ENCODE results near the gene AKR1C3.
"Not testable (repeated sequence)": the region's sequence is repeated elsewhere in the genome, so short reads cannot be mapped to it uniquely, and the experiment has no call there.

AKR1C3 gene

GRCh38 chr10:5094265-5095205 is at the start of gene AKR1C3:
TSS of gene AKR1C3 (plus strand) at chr10:5094414. CDS start at chr10:5094445, 31 bp downstream.
- no peak for DNase-seq

DNA sequence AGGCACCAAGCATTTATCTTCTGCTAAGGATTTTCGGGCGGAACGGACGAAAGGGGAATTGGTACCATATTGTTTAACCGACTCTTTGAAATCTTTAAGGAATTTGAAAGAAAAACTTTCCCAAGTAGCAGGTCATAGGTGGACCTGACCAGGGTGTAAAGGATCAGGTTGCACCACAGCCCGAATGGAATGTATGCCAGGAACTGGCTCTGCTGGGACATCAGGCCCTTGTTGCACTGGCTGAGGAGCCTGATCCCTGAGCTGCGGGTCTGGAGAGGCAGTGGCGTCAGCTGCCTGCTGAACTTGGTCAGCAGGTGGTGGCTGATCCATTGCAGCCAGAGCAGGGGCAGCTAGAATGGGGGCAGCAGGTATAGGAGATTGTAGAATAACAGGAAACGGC is 49.1 kb upstream of the AKR1C3 start:
- no peak for DNase-seq

GRCh38 chr10:5046410-5046809 is 47.8 kb upstream of the AKR1C3 start:
- no peak for DNase-seq

- not testable (repeated sequence) for DNase-seq
Observed at GRCh38 chr10:5047055-5047454, 47.2 kb upstream of the AKR1C3 start.

- no peak for DNase-seq
Observed at GRCh38 chr10:5047912-5048628, 46.1 kb upstream of the AKR1C3 start.

DNA sequence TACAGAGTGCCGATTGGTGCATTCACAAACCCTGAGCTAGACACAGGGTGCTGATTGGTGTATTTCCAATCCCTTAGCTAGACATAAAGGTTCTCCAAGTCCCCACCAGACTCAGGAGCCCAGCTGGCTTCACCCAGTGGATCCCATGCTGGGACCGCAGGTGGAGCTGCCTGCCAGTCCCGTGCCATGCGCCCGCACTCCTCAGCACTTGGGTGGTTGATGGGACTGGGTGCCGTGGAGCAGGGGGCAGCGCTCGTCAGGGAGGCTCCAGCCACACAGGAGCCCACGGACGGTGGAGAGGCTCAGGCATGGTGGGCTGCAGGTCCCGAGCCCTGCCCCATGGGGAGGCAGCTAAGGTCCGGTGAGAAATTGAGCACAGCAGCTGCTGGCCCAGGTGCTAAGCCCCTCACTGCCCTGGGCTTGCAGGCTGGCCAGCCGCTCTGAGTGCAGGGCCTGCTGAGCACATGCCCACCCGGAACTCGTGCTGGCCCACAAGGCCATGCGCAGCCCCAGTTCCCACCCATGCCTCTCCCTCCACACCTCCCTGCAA is 41.2 kb upstream of the AKR1C3 start:
- not testable (repeated sequence) for DNase-seq

DNA sequence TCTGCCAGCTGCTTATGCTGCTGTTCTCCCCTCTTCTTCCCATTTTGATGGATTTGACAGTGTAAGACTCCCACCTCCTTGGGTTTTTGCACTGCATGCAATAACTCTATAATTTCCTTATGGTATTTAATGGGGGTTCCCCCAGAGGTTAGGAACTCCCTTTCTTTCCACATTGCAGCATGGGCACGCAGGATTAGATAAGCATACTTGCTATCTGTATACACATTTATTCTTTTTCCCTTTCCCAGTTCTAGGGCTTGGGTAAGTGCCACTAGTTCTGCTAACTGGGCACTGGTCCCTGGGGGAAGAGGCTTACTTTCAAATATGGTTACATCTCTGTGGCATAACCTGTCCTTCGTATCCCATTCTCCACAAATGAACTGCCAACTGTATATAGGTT is 39.4 kb upstream of the AKR1C3 start:
- not testable (repeated sequence) for DNase-seq

GRCh38 chr10:5059267-5059666 is 34.9 kb upstream of the AKR1C3 start:
- DNase-seq, result not testable (repeated sequence)

- not testable (repeated sequence) for DNase-seq
Observed at GRCh38 chr10:5060791-5061190, 33.4 kb upstream of the AKR1C3 start.

GRCh38 chr10:5064656-5065055 is 29.6 kb upstream of the AKR1C3 start:
- DNase-seq, result no peak

- DNase-seq, result no peak
Observed at GRCh38 chr10:5068274-5068984, 25.8 kb upstream of the AKR1C3 start.

GRCh38 chr10:5070648-5071410 is 23.4 kb upstream of the AKR1C3 start:
- no peak for DNase-seq

DNA sequence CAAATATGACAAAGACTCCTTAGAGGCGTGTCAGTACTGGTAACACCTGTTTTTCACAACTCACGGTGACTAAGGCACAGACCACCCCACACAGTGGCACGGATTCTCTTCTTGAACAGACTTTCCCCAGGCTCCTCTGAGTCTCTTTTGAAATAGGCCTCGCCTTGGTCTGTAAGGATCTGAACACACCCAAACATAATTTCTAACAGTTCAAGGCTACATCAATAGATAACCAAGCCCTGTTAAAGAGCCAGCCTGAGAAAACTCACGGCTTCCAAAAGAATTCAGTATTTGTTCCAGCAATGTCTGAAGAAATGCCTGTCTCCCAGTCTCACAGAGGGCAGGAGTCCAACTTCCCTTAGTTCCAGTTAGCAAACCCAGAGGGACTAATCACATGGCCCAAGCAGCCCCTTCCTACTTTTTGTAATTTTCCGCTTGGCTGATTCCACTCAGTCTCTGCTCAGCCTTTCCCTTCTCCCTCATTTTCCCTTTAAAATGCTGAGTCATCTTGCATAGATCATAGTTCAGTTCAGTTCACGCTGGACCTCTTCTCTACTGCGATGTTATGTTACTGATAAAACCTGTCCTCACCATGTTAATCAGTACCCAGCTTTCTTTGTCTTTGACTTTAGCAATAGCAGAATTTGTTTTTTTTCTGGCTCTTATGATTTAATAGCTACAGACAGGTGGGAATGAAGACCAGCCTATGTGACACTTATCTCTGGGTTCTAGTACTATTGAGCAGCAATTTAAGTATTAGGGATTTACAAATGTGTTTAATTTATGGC is 22.6 kb upstream of the AKR1C3 start:
- DNase-seq, result peak; percentile 26

DNA sequence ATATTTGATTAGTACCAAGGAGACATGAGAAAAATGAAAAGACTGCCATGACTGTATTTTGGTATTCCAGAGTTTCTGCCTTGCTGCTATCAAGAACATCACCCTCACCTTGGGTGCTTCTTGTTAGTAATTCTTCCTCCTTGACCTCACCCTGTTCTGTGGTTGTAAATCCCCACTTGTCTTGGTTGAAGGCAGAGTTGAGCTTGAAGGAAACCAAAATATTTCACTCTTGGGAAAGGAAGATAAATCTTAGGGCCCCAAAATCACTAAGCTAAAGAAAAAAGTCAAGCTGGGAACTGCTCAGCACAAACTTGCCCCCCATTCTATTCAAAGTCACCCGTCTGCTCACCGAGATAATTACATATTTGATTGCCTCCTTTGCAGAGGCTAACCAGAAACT is 20.6 kb upstream of the AKR1C3 start:
- no peak for DNase-seq

- no peak for DNase-seq
Observed at GRCh38 chr10:5076615-5077014, 17.6 kb upstream of the AKR1C3 start.

DNA sequence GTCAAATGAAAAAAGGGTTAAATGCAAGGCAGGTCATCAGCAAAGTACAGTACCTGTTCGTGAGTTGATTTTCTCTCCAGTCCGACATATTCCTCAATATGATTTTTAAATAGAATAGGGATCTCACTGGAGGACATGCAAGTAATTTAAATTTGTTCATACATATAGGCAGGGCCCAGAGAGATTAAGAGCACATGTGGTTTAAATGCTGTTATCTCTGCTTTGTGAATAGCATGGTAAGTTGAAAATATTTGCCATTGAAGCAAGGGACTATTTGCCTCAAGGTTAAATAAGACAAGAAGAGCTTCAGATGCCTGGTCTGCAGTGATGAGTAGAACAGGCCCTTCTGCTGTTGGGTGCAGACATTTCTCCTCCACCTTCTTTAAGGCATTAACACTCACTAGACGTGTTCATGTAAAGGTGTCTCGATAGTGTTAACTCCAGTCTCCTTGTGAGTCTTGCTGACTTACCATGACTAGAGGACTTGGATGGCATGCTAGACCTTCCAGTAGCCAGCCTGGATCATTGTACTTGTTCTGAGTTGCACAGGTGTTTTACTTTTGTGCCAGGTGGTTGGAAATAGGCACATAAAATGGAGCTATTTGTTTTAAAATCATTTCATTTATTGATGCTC is 15.6 kb upstream of the AKR1C3 start:
- no peak for DNase-seq

GRCh38 chr10:5079306-5079830 is 14.8 kb upstream of the AKR1C3 start:
- DNase-seq, result no peak

DNA sequence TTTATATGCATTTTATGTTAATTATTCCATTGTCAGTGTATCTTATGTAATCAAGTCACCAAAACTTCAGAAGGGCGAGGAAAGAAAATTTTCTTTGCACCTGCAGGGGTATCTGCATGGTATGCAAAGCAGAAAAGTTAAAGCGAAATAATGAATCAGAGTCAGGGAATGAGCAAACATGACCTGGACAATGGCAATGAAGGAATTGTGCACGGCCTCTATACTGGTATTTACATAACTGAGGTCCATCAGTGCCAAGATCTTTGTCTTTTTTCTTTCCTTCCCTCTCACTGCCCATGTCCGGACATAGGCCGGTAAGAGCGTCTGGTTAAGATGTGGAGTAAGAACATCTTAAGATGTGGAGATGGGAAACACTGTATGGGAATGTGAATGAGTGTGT is 14.4 kb upstream of the AKR1C3 start:
- DNase-seq, result no peak

DNA sequence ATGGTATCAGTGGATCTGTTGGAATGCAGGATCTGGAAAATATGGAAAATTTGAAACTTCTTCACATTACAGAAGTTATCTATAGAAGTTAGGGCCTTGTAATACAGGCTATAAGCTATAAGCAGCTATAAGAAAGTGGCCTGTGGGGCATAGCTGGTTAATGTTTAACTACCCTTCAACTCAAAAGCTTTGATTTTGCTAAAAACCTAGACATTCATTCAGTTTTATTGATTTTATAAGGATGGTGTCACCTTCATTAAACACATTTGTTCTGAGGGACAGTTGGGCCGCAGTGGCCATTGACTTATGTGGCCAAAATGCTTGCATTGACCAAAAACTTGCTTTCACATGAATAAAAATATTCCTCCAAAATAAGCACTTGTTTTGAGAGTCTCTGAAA is 13.1 kb upstream of the AKR1C3 start:
- no peak for DNase-seq

- no peak for DNase-seq
Observed at GRCh38 chr10:5088703-5089261, 5.4 kb upstream of the AKR1C3 start.

Data from NCI-H1417 treated with DMSO at 0.1 percent for 48 hours (cell line).